ENCODE results near the gene ROBO1. TPM values are rescaled to one million over a fixed set of nuclear protein-coding genes. Genes with fewer than 3 reads are reported as not detected.
A peak's percentile ranks its signal among the peaks of the same experiment; 100 is the strongest.
"Not testable (repeated sequence)": the region's sequence is repeated elsewhere in the genome, so short reads cannot be mapped to it uniquely, and the experiment has no call there.

Gene ROBO1
- polyA plus RNA-seq, 10 donors: 36.1 to 76.7 (median 43.2) TPM

DNA sequence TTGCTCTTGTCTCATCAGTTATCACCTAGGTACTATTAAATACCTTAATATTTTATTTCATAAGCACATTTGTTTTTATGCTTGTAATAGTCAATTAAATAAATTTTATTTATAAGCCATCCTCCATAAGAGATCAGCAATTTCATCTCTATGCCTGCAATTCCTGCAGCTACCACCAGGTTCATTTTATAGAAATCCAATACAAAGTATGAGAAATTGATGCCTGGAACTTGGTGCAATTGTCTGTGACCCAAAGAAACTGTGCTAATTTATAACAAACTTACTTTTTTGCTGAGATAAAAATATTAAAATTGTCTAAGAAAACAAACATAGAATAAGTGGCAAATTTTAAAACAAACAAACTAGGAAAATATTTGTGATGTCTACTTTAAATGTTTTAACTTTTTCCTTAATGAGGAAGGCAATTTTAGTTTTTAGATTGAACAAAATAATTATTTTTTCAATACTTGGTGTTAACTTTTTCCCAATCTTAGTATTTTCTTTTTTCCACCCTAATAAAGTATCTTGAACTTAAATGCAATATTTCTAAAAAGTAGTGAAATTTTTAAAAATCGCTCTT, 1026.6 kb downstream of the ROBO1 start:
- no peak for DNase-seq

DNA sequence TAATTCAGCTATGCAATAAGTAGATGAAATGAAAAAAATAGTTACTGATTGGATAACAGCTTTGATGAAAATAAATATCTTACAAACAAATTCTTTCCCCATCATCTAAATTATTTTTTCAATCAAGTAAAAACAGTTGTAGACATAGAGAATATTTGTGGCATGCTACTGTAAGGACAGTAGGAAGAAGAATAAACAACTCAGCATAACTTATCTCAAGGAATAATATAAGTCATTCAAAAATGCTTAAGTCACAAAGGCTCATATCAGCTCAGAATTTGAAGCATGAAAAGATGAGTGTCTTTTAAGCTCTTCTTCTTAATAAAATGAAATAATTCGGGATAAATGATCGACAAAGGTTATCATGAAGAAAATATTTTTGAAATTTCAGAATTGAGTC, 1029.0 kb downstream of the ROBO1 start:
- no peak for DNase-seq

DNA sequence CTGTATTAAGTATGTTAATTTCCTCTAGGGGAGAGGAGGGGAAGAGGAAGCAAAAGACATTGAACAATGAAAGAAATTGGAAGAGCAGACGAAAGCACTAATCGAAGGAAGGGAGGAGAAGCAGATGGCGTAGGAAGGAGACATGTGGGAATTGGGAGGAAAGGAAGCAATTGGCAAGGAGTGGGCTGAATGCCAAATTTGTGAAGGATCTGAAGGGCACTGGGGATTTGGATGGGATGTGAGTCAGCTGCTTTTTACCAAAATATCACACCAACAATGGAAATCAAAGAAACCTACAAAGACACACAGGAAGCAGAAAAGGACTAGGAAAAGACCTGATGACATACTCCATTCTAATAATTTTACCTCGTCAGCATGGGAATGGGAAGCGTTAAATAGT, 1029.8 kb downstream of the ROBO1 start:
- DNase-seq: peak in 2 of 3 donors; percentile 40 to 51

DNA sequence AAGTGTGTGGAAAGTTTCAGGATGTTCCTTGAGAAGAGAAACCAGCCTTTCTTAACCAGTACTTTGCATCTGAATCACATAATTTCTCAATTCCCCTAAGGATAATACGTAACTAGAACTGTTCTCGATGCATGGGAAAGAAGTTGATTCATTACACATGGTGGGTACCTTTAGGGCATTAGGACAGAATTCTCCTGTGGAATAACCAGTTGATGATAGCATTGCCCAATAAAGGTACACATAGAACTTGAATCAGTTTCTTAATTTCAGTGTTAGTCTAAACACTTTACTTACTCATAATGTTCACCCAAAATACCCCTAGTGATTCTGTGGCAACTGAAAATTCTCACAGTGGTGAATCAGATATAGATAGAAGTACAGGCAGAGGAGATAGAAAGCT, 1030.9 kb downstream of the ROBO1 start:
- no peak for DNase-seq

DNA sequence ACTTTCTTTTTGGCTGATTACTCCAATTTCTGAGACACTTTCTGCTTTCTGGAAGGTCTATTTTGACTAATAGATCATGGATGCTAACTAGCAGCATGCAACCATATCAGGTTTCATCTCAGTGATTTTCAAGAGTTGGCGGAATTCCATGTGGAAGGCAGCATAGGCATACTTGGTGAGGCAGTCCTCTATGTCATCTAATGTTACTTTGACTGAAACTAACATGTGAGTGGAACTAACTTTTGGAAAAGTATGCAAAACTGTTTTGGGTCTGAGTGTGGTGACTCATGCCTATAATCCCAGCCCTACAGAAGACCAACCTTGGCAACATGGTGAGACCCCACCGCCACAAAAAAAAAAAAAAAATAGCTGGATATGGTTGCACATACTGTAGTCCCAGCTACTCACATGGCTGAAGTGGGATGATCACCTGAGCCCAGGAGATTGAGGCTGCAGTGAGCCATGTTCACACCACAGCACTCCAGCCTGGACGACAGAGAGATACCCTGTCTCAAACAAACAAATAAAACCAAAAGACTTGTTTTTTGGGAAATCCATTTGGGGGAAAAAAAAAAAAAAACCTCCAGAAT, 1033.7 kb downstream of the ROBO1 start:
- DNase-seq: peak in 1 of 3 donors; percentile 69

DNA sequence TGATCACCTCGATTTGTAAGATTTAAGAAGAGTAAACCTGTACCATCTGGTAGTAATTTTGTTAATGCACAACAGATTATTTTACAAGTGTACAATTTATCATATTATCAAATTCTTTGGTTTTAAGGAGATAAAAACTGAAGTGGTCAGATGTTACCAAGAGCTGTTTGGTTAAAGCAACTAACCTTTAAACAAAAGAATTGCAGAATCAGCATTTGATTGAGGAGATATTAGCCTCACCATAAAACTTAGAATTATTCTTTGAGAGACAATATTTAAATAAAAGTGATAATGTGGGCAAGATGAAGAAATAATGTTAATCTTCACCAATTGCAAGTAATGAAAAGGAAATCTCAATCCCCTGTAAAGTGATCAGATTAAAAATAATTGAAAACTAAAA, 1034.9 kb downstream of the ROBO1 start:
- no peak for DNase-seq

DNA sequence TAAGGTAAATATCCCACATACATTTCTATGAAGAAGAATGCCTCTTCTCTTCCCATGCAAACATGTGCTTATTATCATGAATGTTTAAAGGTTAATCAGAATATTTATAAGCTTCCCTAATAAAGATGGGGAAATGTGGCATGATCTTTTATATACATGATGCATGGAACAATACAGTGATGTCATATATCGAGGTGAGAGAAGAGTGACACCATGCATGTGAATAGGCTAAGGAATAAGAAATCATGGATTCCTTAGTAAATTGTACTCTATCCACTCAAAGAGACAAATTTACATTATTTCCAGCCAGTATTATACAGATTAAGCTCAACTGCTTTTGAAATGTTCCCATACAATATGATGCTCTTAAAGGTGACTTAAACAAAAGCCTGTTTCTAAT, 1035.3 kb downstream of the ROBO1 start:
- DNase-seq: no peak

DNA sequence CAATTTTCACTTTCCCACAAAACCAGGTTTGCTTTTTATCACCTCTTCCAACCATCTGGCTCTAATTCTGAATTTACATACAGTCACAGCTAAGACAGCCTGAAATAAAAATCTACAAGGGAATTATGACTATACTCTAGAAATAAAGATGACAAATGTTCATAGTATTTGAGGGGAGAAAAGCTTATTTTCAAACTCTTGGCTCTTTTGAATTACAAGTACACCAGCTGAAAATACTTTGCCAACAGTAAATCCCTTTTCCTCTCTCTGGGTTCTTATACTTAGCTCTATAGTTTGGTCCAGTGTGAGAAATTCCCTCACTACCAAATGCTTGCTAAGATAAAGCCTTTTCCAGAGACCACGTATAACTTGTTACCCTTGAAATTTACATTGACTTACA, 1037.9 kb downstream of the ROBO1 start:
- peak in 1 of 3 donors; percentile 20 for DNase-seq

DNA sequence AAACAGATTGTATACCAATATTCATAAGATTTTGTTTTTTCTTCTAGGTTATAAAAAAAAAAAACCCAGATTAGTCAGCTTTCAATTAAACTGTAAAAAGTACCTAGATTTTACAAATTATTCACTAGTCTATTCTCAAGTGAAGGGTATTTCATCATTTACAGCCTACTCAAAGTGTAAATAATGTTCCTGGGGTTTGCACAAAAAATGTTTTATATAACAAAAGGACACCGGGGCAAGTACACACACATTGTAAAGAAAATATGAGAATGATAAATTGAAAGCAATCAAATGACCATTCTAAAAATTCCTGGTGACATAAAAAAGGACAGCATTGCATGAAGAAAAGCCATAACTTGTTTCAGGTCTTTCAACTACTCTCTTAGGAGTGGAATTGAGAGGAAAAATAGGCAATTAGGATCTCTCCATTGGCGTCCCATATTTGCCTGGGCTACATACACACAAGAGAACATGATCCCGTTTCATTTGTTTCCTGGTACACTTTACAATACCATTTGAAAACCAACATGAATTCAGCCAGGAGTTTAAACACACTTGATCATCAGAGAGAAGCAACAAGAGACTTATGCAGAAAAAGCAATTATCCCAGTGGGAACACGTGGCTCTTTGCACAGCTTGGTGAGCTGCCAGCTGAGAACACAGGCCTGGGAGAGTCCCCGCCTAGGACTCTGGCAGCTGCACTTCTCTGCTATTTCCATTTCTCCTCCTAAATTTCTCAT, 1039.2 kb downstream of the ROBO1 start:
- peak; percentile 70 to 83 (median 75) for DNase-seq

DNA sequence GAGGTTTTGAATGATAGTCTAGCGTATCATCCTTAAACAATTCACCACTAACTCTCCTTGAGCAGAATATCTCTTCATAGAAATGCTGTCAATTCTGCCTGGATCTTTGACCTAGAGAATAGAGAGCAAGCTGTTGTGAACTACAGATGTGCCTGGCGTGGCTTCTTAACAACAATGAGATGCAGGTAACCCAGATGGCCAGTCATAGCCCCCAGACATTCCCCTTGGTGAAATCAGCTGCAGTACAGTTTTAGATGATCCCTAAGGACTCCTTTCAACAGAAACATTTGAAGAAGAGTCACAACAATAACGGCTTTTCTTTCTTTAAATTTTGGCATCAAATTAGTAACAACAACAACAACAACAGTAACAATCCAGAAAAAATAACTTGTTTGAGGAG, 1041.3 kb downstream of the ROBO1 start:
- no peak for DNase-seq

DNA sequence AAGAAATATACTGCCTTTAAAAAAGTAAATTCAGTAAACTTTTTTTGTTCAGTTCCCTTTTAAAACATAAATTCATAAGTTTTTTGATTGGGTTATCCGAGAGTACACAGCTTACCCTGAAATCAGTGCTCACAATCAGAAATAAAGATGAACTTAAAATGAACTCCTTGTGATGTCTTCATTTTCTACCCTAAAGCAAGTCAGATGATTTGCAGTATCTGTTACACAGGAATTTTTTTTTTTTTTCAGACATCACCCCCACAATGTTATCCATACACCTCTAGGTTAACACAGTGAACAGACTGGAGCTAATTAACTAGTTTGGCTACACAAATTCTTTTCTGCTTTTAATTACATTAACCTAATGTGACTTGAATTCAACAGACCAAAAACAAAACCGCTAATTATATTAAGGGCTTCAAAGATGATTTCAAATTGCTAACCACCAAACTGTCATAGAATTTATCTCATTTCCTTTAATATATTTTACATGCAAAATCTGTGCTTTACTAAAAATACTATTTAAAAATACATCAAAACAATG, 1042.0 kb downstream of the ROBO1 start:
- no peak for DNase-seq

DNA sequence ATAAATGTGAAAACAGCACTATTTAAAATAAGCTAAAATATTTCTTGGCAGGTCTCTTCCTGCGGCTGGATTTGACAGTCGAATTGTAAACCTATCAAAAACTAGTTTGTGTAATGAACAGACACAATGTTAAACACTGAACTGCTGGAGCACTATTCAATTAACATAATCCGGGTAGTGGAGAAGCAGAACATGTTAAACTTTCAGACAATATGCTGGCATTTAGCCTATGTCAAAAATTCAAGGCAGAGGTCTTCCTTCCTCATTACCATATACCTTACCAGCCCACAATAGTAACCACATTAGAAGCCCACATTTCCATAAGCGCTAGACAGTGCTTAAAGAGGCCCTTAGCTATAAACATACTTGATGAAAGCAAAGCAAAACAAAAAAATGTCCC, 1042.9 kb downstream of the ROBO1 start:
- no peak for DNase-seq

DNA sequence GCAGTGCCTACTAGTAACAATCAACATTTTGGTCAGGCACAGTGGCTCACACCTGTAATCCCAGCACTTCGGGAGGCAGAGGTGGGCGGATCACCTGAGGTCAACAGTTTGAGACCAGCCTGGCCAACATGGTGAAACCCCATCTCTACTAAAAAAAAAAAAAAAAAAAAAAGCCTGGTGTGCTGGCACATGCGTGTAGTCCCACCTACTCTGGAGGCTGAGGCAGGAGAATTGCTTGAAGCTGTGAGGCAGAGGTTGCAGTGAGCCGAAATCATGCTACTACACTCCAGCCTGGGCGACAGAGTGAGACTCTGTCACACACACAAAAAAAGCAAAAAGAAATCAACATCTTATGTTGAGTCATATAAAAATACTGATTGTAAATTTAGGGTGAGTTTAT, 1043.4 kb downstream of the ROBO1 start:
- not testable (repeated sequence) for DNase-seq

DNA sequence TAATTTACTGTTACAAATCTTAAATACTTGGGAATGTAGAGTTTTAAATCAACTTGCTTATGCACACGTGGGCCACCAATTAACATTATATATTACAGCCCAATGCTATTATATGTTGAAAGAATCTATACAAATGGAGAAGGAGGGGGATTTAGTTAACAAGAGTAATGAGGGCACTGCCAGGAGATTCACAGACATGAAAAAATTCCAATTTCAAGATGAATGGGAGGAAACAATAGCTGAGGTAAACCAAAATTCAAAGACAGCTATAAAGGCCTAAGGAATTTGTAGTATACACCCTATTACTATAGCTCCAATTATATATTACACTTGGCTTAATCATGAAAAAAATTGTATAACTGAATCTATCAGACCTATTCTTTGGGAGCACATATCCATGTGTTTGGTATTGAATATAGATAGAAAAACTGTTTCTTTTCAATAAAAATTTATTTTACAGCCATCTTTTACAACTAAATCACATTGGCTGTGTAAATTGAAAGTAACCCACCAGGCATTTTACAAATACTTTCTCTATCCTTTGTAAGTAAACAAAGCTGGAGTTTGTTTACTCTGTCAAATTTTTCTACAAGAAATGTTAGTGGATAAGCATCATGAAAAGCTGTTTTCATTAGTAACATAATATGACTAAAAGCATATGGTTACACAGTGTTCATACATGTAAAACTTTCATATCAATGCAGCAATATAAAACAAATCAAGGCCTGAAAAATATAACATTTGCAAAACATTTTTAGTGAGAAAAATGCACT, 1045.8 kb downstream of the ROBO1 start:
- no peak for DNase-seq

DNA sequence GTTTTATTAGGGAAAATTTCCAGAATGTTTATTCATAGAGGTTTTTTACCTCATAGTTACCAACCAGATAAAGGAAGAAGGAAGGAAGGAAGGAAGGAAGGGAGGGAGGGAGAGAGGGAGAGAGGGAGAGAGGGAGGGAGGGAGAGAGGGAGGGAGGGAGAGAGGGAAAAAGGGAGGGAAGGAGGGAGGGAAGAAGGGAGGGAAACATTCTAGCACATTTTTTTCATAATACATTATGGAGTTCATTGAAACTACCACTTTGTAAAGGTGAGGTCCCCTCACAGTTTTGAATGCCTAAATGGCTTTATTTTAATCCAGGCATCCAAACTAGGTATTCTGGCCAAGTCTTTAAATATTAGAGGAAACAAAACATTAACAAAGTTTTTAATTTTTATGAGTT, 1049.1 kb downstream of the ROBO1 start:
- no peak for DNase-seq

DNA sequence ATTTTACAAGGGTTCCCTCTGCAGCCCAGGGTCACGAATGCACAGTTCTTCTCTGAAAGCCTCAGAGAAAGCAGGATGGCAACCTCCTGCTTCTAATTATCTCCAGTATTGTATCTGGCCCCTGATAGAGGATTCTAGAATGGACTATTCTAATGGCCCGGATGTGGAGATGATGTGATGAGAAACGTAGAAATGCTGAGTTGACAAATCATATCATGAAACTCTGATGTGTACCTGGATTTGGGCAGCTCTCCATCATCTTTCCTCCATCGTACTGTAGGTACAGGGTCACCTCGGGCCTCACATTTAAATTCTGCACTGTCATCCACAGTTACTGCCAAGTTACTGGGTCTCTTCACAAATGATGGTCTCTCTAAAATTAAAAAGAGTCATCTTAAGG, 1050.8 kb downstream of the ROBO1 start:
- DNase-seq: no peak

DNA sequence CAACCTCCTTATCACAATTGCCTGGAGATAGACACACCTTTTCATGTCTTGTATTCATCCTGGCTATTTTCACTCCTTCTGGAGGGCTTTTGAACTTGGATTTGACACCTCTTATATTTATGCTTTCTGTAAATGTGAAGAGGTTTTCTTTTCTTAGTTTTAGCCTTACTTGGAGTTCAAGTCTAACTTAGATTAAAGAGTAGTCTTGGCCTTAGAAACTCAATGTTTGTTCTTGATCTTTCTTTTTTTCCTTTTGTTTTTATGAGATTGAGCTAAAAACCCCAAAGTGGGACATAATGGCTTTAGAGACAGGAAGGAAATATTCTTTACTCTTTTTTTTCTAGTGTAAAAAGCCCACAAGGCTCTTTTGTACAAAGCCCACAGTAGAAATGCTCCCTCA, 1054.9 kb downstream of the ROBO1 start:
- DNase-seq: no peak

DNA sequence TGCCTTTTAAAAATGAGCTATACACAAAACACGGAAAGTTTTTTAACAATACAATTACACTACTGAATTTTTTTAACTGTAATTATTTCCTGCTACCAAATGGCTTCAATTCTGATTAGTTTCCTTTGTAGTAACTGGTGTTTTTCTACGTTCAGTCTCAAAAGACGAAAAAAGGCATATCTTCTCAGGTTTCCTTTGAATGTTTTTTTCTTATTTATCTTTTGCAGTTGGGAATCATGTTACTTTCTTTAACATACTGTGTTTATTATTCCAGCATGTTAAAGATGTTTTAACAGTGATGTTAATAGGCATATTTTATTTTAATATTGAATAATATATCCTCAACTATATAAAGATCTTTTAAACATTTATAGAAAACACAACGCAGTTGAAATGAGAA, 1055.5 kb downstream of the ROBO1 start:
- no peak for DNase-seq

DNA sequence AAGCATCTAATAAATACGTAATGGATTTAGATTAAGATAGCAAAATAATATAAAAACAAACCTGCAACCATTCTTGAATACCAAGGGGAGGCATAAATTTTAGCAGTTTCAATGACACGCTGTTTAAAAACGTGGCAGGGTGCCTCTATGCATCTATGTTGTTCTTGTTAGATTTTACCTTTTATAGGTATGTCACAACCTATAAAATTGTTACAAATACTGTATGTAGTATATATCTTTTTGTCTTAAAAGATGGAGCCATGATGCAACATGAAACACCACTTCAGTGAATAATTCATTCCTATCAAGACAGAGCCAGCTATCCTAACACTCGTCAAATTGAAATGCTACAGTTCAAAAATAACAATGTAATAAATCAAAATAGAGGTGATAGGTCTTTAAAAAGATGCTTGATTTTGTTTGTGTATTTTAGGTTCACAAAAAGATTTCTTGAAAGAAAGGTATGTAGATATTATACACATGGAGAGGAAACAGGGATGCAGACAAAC, 1059.2 kb downstream of the ROBO1 start:
- DNase-seq: no peak

DNA sequence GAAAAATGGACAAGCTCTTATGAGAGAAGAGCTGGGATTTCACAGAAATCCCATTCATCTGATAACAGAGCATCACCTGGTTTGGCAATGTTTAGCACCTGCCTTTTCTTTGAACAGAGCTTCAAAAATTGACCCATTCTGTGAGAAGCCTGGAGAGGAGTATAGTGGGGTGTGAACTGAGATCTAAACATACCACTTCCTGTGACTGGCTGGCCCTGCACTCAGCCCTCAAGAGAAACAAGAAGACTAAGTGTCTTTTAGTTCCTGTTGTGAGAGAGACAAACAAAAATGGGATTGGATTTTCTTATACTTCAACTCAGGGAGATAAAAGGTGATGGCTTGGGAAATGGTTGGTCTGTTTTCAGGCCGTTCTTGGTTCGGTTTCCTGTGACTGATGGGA, 1060.2 kb downstream of the ROBO1 start:
- DNase-seq: no peak

DNA sequence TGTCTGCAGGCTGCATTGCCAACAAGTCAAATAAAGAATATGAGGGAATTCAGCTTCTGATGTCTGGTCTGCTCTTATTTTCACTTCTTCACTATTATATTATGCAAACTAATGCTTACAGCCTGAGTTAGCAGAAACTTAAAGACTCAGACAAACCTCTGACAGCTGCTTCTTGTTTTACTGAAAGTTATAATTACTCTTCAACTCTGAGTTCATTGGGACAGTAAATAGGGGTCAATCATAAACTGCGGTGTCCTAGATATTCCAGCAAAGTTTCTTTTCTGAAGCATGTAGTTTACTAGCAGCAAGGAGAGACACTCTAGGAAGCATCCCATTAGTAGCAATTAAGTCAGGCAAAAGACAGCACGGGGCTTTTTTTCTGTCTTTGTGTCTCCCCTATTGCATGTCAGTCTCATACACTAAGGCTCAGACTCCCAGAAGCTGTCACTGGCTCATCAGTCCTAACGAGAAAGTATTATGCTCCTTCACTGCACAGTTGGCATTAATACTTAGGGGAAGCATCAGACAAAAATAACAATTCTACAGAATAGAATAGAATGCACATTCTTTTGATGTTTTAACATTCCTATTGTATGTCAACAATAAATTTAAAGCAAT, 1060.8 kb downstream of the ROBO1 start:
- no peak for DNase-seq

DNA sequence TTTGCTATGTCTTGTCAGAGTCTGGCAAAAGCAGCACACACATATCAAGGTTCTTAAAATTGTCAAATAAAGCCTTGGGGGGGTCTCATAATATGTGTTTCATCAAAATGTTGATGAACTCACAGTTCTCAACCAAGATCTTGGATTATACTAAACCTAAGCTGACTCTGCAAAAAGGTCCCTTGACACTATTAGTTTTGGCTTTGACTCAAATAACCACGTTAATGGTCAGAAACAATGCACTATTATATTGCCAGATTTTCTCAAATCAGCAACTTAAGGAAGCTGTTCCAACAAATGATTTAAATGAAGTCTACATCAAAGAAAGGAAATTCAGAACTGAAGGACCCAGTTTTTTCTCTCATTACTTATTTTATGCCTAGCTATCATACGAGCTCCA, 1063.9 kb downstream of the ROBO1 start:
- DNase-seq: peak in 2 of 3 donors; percentile 37 to 75
